ENCODE results near the gene KLK5. TPM values are rescaled to one million over a fixed set of nuclear protein-coding genes. Genes with fewer than 3 reads are reported as not detected.

The KLK5 gene
- polyA plus RNA-seq, 1 donor from 2014 or later, result not detected

GRCh38 chr19:50975766-50976165, 22.9 kb upstream of the KLK5 start:
- H3K36me3 ChIP-seq (ENCODE audit: insufficient read depth, low read length), result no peaks in the 10 kb centered on the region
- no peak overlapping the region for H3K4me2 ChIP-seq (ENCODE audit: low read length)
- no peaks in the 10 kb centered on the region for H3K9me2 ChIP-seq (ENCODE audit: insufficient read depth, low read length)
- no peak overlapping the region for H2AFZ ChIP-seq (ENCODE audit: low read depth, low read length)
- H3K9me3 ChIP-seq (ENCODE audit: low read length), result no peaks in the 10 kb centered on the region
- H3K9ac ChIP-seq (ENCODE audit: low read length), result no peak overlapping the region
- no peaks in the 10 kb centered on the region for H3K79me2 ChIP-seq (replicated peaks; ENCODE audit: insufficient read depth, low read length)
- no peak overlapping the region for H3K4me3 ChIP-seq (ENCODE audit: low read length)
- H3F3A ChIP-seq (ENCODE audit: insufficient read depth, low read length, poor library complexity, severe bottlenecking), result no peaks in the 10 kb centered on the region
- H4K20me1 ChIP-seq (ENCODE audit: insufficient read depth), result no peaks in the 10 kb centered on the region
- no peaks in the 10 kb centered on the region for H3K27me3 ChIP-seq (ENCODE audit: insufficient read depth, low read depth, low read length)
- H3K27ac ChIP-seq (ENCODE audit: low read length), result no peak overlapping the region
- TF ChIP-seq MXI1 (conservative IDR thresholded peaks at IDR 0.05; ENCODE audit: poor library complexity, severe bottlenecking) (no peak), CTCF (IDR thresholded peaks at IDR 0.05; ENCODE audit: poor library complexity, severe bottlenecking) (no peak), SMC3 (conservative IDR thresholded peaks at IDR 0.05; ENCODE audit: poor library complexity) (no peak), EZH2 (IDR thresholded peaks at IDR 0.05; ENCODE audit: borderline replicate concordance, insufficient read depth, low read length, poor library complexity, severe bottlenecking) (no peak), POLR2AphosphoS5 (IDR thresholded peaks at IDR 0.05) (no peak), EP300 (conservative IDR thresholded peaks at IDR 0.05; ENCODE audit: poor library complexity, severe bottlenecking) (no peak), RAD21 (conservative IDR thresholded peaks at IDR 0.05) (no peak)
- TF ChIP-seq, protein P1, sequence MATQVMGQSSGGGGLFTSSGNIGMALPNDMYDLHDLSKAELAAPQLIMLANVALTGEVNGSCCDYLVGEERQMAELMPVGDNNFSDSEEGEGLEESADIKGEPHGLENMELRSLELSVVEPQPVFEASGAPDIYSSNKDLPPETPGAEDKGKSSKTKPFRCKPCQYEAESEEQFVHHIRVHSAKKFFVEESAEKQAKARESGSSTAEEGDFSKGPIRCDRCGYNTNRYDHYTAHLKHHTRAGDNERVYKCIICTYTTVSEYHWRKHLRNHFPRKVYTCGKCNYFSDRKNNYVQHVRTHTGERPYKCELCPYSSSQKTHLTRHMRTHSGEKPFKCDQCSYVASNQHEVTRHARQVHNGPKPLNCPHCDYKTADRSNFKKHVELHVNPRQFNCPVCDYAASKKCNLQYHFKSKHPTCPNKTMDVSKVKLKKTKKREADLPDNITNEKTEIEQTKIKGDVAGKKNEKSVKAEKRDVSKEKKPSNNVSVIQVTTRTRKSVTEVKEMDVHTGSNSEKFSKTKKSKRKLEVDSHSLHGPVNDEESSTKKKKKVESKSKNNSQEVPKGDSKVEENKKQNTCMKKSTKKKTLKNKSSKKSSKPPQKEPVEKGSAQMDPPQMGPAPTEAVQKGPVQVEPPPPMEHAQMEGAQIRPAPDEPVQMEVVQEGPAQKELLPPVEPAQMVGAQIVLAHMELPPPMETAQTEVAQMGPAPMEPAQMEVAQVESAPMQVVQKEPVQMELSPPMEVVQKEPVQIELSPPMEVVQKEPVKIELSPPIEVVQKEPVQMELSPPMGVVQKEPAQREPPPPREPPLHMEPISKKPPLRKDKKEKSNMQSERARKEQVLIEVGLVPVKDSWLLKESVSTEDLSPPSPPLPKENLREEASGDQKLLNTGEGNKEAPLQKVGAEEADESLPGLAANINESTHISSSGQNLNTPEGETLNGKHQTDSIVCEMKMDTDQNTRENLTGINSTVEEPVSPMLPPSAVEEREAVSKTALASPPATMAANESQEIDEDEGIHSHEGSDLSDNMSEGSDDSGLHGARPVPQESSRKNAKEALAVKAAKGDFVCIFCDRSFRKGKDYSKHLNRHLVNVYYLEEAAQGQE (IDR thresholded peaks at IDR 0.05; ENCODE audit: borderline replicate concordance), result no peak

- H3K4me2 ChIP-seq (ENCODE audit: low read length), result no peak overlapping the region
- H3K9me3 ChIP-seq (ENCODE audit: low read length), result no peaks in the 10 kb centered on the region
- H3F3A ChIP-seq (ENCODE audit: insufficient read depth, low read length, poor library complexity, severe bottlenecking), result no peaks in the 10 kb centered on the region
- H3K27ac ChIP-seq (ENCODE audit: low read length), result no peak overlapping the region
- H3K4me3 ChIP-seq (ENCODE audit: low read length), result no peak overlapping the region
- H3K9ac ChIP-seq (ENCODE audit: low read length), result no peak overlapping the region
- no peak overlapping the region for H2AFZ ChIP-seq (ENCODE audit: low read depth, low read length)
- H3K36me3 ChIP-seq (ENCODE audit: insufficient read depth, low read length), result no peaks in the 10 kb centered on the region
- no peaks in the 10 kb centered on the region for H3K27me3 ChIP-seq (ENCODE audit: insufficient read depth, low read depth, low read length)
- H3K9me2 ChIP-seq (ENCODE audit: insufficient read depth, low read length), result no peaks in the 10 kb centered on the region
- no peaks in the 10 kb centered on the region for H4K20me1 ChIP-seq (ENCODE audit: insufficient read depth)
- no peaks in the 10 kb centered on the region for H3K79me2 ChIP-seq (replicated peaks; ENCODE audit: insufficient read depth, low read length)
- TF ChIP-seq EP300 (conservative IDR thresholded peaks at IDR 0.05; ENCODE audit: poor library complexity, severe bottlenecking), result no peak
- TF ChIP-seq RAD21 (conservative IDR thresholded peaks at IDR 0.05), result no peak
- TF ChIP-seq EZH2 (IDR thresholded peaks at IDR 0.05; ENCODE audit: borderline replicate concordance, insufficient read depth, low read length, poor library complexity, severe bottlenecking), result no peak
- TF ChIP-seq, protein P1 (IDR thresholded peaks at IDR 0.05; ENCODE audit: borderline replicate concordance), result no peak
- TF ChIP-seq TAF1 (IDR thresholded peaks at IDR 0.05; ENCODE audit: low read depth), result no peak
- no peak for TF ChIP-seq POLR2AphosphoS5 (IDR thresholded peaks at IDR 0.05)
- no peak for TF ChIP-seq SMC3 (conservative IDR thresholded peaks at IDR 0.05; ENCODE audit: poor library complexity)
- TF ChIP-seq MXI1 (conservative IDR thresholded peaks at IDR 0.05; ENCODE audit: poor library complexity, severe bottlenecking), result no peak
- no peak for TF ChIP-seq CTCF (IDR thresholded peaks at IDR 0.05; ENCODE audit: poor library complexity, severe bottlenecking)
Measured at GRCh38 chr19:50974702-50975556, 22.1 kb upstream of the KLK5 start.

Measured in neural cell (in vitro differentiated cells).